HG03196 (cell line): ENCODE results near the gene DPYSL4.

Experiments
- ATAC-seq: cut with Tn5 transposase; IDR thresholded peaks from one replicate; pipeline ENCODE4 v1.9.1; 2021; ENCODE audit not compliant: unreplicated experiment

The DPYSL4 gene

DNA sequence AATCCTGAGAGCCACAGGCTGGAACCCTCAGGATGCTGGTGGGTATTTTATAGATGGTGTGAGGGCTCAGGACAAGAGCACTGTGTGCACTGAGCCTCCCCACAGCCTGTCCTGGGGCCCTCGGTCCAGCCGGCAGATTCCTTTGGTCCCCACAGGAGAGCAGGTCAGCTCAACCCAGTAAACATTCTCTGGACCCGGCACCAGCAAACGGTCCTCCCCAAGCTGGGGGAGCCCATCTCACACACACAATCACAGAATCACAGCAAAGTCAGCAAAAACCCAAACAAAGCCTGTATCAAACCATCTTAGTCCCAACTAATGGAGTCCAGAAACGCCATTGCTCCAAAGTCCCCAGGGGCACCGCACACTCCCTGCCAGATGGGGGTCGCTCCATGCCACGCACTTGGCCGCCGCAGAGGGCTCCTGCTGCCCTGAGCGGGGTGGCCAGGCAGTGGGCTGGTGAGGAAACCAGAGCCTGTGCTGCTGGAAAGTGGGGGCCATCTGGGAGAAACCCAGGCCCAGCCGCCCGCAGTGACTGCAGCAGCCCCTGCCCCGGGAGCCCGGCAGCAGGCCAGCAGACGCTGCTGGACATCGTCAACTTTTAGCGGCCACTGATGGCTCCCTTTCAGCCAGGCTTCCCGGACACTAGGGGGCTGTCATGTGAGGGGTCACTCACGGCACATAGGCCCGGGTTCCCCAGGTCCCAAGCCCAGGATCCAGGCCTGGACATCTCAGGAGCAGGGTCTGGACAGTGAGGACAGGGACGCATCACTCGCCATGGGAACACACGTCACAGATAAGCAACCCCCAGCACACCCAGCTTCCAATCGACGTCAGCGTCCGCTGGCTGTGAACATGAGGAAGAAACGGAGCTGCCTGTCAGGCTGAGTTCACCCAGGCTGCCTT is 52.6 kb downstream of the DPYSL4 start:
- no peak for ATAC-seq

- no peak for ATAC-seq
Observed at GRCh38 chr10:132240156-132240555, 53.4 kb downstream of the DPYSL4 start.

GRCh38 chr10:132240581-132240980 is 53.8 kb downstream of the DPYSL4 start:
- ATAC-seq = no peak

GRCh38 chr10:132241086-132241485 is 54.3 kb downstream of the DPYSL4 start:
- no peak for ATAC-seq

- no peak for ATAC-seq
Observed at GRCh38 chr10:132241496-132241895, 54.7 kb downstream of the DPYSL4 start.

DNA sequence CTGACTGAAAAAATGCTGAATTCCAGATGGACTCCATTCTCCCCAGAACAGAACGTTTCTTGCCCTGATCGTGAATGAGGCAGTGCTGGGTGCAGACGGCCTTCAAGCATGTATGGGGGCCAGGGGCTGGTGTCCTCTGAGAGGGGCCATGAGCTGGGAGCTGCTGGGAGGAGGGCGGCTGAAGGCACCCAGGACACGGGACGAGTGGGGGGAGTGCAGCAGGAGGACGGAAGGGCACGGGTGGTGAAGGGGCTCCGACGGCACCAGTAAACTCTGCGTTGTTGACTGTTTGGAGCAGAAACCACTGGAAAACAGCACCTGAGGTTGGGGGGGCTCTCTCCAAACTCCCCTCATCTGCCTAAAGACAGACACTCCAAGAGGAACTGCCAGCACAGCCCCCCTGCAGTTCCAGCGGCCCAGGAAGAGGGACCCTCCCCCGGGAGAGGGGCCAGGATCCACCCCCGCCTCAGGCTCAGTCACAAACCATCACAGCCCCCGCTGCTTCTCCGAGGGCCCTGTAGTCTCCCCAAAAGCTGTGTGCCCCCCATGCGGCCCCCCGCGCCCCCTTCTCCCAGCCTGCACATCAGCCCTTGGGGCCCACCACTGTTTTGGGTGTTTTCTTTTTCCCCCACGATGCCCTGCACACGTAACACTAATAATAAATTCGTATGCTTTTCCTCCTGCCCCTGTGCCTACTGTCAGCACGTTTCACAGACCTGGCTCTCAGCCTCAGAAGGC is 55.5 kb downstream of the DPYSL4 start:
- ATAC-seq = no peak

DNA sequence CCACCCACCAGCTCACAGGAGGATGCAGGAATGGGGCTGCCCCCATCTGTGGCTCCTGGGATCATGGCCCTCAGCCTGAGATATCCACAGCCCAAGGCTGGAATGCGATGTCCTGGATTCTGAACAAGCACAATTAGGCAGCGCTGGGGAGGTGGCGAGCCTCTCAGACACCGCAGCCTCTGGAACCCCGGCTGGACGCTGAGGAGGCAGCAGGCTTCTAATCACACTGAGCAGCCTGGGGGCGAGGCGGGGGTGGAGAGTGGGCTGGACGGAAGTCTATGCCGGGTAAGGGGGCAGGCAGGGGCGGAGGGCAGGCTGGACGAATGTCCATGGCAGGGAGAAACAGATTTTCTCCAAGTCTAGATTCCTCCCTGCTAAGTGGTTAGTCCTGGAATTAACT is 56.4 kb downstream of the DPYSL4 start:
- no peak for ATAC-seq

DNA sequence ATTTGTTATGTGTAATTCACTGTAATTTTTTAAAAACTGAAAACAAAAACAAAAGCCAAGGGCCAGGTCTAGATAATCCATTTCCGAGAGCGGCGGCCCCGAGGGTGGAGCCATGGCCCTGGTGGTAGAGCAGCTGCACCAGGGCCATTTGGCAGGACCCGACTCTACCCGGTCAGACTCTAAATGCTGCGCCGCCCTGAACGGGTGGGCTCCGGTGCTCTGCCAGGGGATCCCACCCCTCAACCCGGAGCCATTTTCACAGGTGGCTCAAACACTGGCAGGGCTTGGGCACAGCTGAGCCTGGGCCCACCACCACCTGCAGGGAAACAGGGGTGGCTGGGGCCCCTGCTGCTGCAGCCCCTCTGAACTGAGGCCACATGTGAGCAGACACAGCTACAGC is 56.9 kb downstream of the DPYSL4 start:
- ATAC-seq = no peak

GRCh38 chr10:132245056-132245455 is 58.3 kb downstream of the DPYSL4 start:
- no peak for ATAC-seq

DNA sequence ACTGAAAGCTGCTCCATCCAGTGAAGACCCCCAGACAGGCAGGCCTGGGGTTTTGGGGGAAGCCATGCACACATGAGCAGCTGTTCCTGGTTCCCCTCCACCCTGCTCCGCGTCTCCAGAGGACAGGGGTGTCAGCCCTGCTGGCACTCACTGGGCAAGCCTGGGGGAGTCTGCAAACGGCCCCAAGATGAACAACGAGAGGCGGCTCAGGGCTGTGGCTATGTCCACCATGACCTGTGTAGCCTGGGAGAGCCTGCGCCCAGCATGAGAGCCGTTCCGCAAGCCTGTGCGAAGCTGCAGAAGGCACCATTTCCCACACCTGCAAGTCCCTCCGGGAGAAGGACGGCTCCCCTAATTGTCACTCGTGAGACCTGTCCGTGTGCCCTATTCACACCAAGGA is 59.5 kb downstream of the DPYSL4 start:
- no peak for ATAC-seq

GRCh38 chr10:132247943-132248342 is 61.2 kb downstream of the DPYSL4 start:
- no peak for ATAC-seq

DNA sequence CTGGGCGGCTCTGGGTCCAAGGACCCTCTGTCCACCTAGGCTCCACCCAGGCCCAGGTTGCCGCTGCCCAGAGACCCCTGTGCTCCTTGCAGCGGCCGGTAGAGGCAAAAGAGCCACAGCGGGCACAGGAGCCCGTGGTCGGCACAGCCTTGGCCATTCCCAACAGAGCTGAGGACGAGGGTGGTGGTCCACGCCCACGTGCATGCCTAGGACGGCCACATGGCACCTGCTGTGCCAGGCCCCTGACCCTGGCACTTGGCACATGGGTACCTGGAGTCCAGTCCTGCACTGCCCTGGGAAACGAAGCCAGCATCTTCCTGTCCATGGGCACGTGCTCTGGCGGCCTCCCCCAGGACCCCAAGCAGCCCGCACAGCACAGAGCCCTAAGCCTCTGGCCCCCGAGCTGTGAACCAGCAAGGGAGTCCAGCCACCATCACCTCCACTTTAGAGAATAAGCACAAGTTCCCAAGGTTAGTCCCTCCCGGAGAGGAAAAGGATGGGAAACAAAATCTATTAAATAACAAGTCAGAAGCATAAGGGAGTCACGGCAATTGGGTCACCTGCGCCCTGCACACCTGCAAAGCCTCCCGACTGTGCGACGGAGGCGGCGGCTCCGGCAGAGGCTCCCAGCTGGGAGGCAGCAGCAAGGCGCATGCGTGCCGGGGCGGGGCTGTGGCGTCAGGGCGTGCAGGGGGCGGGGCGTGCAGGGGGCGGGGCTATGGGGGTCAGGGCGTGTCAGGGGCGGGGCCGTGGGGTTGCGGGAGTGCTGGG is 61.9 kb downstream of the DPYSL4 start:
- no peak for ATAC-seq

DNA sequence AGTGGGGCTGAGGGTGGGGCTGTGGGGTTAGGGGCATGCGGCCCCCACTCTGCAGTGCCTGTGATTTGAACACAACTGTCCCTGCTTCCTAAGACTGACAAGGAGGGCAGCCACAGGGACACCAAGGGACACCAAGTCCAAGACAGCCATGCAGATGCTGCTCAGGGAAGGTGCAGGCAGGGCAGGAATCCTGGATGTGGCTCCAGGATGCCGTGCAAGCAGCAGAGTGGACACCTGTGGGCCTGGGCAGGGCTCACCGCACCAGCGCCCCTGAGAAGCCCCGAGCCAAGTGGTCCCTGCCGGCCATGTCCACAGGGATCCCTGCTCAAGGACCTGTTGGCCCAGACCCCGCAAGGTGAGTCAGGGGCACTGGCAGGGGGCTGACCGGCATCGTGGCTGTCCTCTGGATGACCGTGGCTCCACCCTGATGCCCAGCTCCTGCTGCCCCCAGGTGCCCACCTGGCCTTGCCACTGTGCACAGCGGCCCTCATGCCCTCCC is 62.5 kb downstream of the DPYSL4 start:
- ATAC-seq = no peak

- no peak for ATAC-seq
Observed at GRCh38 chr10:132249824-132250375, 63.2 kb downstream of the DPYSL4 start.

- ATAC-seq = no peak
Observed at GRCh38 chr10:132250481-132251475, 64.0 kb downstream of the DPYSL4 start.

DNA sequence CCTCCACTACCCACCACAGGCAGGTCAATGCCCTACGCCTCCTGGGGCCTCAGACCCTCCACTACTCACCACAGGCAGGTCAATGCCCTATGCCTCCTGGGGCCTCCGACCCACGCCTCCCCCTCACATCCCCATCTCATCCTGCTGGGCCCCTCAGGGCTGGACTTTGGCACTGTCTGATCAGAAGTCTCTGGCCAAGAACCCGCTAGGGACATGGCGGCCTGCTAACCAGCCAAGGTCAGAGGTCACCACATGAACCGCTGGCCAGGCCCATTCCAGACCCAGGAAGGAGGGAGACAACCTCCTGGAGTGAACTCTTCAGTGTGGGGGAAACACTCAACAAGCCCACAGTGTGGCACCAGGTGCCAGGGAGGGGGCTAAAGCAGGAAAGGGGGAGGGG is 65.2 kb downstream of the DPYSL4 start:
- no peak for ATAC-seq

GRCh38 chr10:132252412-132252811 is 65.7 kb downstream of the DPYSL4 start:
- ATAC-seq = no peak

GRCh38 chr10:132253092-132253687 is 66.4 kb downstream of the DPYSL4 start:
- ATAC-seq = no peak

DNA sequence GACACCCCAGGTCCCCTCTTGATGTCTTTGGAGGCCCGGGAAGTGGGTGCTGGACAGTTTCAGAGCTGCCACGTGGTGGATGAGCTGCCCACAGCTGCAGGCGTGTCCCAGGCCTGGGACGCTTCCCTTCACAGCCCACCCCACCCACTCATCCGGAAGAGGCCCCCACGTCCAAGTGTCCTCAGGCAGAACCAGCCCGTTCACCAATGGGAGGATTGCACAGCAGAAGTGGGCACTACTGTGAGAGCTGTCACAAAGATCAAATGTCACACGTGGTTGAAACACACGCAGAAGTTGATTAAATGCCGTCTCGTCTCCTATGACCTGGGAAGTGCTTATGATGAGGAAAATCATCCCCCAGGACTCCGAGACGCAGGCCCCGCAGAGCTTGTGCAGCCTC is 68.1 kb downstream of the DPYSL4 start:
- ATAC-seq = no peak
